ENCODE measurements around the gene CHD6.

DNA sequence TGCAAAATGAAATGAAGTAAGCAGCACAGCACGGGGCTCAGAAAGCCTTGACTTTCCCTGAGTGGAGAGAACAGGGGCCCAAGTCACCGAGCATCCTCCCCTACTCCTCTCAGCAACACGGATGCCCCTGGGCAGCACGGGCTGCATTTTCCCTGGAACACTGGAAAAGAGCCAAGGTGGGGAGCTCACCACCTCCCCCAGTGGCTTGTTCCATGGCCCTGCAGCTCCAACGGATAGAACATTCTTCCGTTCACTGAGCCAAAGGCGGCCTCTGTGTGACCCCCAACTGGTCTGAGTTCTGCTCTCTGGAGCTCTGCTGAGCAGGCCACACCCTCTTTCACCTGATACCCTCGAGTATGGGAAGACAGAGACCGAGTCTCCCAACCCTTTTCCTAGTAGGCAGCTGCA lies 230.7 kb downstream of the CHD6 start:
- TF ChIP-seq CTCF (optimal IDR thresholded peaks at IDR 0.05 in 1 of 3, IDR thresholded peaks at IDR 0.05 in 1 of 3, conservative IDR thresholded peaks at IDR 0.05 in 1 of 3; ENCODE audit: extremely low read depth in 1 of 3, insufficient read depth in 2 of 3, low read length in 3 of 3), result no peak
- TF ChIP-seq EZH2 (IDR thresholded peaks at IDR 0.05; ENCODE audit: low read length), result no peak

Measured in keratinocyte (primary cell).